ENCODE results near the gene UBXN11.

Gene UBXN11

DNA sequence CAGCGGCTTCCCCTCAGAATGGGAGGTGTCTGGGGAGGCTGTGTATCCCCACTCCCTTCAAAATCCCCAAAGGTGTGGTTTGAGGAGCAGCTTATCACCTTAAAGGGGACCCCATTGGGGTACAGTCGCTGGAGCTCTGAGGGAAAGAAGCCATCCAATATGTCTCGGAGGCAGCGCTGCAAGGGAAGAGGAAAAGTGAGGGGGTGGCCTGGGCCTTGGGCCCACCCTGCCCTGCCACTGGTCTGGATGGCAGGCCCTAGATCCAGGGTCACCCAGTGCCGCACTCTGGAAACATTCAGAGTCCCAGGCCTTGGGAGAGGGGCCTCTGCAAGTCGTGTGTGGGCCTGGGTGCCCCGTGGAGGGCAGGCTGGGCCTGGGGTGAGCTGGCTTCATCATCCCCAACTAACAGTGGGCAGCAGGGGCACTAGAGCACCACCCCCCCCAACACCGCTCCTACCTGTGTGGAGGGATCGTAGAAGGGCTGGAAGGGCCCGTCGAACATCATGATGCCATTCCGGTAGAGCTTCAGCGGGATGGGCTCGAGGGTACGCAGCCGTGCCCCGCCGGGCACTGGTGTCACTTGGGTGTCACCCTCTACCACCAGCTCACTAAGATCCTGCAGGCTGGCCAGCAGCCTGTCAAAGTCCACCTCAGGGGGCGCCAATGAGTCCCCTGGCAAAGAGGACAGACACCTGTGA, 20.9 kb downstream of the UBXN11 start:
- peak; percentile 40 for DNase-seq

DNA sequence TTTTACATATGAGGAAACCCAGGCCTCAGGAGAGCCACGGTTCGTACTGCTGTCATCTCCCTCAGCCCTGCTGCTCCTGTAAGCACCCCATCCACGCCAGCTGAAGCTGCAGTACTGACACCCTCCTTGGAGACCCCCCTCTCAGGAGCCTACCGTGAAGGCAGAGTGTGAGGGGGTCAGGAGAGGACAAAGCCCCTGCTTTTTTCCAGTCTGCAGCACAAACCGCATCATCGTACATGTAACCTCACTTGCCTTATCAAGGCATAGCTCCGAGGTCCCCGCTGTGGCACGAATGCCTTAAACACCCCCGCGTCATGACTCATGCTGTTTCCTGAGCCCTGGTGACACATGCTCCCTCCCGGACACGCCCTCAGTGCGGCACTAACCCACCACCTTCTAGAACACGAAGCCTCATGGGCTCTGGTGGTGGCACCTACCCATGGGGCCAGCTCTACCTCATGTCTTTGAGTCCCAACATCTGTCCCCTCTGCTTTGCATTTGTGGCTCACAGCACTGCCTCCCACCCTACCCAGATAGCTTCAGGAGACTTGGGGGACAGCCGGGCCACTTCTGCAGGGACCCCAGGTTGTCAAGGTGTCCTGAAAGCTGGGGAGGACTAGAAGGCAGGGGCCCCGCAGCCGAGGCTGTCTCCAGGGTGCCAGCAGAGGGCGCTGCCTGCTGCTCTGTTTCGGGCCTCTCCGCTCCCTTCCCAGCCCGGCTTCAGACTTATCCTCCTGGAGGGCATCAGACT, 21.7 kb downstream of the UBXN11 start:
- peak; percentile 92 for DNase-seq

DNA sequence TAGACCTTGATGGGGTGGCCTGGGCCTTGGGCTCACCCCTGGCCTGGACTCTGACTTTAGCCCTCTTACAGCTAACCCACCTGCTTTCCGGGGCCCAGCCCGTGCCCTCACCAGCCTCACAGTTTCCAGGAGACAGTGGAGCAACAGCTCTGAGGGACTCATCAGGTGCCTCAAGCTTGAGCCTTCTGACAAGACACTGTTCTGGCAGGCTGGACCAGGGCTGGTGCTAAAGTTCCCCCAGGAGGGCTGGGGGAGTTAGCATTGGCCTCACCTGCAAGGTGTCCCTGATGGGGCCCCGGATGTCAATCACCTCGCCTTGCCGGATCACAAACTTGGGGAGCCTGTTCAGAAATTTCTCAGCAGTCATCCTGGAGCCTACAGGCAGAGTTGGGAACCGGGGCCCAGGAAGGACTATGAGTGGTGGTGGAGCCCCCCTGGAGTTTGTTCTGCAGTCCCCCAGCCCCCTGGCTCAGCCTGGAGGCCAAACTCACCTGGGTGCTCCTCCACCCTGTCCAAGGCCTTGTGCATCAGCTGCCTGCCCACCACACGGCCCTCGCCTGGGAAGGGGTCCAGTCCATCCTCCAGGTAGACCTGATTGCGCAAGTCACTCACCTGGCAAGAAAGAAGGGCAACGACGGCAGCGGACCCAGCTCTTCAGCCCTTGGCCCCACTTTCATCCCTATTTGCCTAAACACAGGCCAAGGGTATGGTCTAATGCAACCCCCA, 22.4 kb downstream of the UBXN11 start:
- no peak for DNase-seq

DNA sequence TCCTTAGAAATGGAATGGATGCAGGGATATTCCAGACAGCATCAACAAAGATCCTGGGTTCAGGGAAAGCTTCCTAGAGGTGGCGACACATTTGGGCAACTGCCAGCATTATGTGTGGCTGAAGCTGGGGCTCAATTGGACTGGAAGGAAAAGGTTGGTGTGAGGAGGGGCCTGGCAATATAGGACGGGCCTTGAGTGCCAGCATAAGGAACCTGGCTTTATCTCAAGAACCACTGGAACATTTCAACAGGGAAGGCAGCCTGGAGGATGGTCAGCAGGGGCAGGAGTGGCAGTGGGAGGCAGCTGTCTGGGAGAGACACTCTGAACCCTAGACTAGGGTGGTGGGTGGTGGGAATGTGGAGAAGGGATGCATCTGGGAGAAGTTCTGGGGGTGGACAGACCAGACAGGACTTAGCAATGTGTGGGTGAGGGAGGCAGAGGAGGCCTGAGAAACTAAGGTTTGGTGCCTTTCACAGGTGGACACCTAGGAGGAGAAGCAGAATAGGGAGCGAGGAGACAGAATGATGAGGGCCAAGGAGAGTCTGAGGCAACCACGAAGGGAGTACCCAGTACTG, 23.1 kb downstream of the UBXN11 start:
- no peak for DNase-seq

DNA sequence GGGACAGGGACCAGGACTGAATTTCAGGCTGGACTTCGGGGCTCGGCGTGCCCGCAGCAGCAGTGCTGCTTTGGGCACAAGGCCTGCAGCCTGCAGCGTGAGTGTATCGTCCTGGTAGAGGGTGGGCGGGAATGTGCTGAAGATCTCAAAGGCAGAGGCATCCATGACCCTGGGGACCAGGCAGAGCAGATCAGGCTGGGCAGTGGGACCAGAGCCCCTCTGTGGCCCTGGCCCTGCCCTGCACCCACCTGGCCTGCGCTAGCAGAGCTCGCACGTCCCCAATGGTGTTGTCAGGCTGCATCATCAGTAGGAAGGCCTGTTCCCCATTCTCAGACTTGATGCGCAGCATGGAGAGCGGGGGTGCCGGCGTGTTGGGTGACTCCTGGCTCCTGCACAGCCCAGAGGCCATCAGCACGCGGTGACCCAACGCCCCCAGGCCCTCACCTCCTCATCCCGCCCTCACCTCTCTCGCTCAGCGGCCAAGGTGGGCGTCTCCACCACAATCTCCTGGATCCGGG, 24.0 kb downstream of the UBXN11 start:
- DNase-seq = no peak

DNA sequence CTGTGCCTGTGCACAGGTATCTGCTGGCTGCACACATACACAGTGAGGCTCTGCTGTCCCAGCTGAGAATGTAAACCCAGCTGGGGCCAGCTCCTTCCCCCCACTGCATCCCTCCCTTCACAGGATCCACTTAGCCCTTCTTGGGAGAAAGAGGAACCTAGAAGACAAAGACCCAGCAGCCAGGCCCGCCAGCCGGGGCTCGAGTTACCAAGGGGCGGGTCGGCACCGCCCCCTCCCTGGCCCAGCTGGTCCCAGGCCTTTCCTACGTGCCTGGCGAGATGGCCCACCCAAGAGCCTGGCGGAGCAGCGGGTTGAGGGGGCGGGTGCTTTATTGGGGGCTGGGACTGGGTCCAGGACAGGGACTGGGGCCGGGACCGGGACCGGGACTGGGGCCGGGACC, 24.5 kb downstream of the UBXN11 start:
- no peak for DNase-seq

DNA sequence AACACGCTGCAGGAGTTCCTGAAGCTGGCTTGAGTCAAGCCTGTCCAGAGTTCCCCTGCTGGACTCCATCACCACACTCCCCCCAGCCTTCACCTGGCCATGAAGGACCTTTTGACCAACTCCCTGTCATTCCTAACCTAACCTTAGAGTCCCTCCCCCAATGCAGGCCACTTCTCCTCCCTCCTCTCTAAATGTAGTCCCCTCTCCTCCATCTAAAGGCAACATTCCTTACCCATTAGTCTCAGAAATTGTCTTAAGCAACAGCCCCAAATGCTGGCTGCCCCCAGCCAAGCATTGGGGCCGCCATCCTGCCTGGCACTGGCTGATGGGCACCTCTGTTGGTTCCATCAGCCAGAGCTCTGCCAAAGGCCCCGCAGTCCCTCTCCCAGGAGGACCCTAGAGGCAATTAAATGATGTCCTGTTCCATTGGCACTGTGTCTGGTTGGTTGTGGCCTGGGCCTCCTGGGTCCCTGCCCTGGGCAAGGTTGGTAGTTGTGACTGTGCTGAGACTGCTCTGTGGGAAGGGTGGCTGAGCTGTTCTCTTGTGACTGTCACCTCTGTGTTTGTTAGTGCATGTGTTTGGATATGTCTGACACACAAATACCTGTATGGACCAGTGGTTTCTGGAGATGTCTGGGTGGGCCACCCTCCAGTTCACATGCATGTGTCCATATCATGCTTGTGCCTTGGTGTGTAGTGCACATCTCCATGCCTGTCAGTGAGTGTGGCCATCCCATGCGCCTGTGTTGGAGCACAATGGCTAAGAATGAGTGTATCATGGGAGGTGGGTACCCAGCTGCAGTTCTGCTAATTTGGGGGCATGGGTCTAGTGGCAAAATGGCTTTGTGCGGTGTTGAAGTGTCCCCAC, 25.1 kb downstream of the UBXN11 start:
- no peak for DNase-seq

DNA sequence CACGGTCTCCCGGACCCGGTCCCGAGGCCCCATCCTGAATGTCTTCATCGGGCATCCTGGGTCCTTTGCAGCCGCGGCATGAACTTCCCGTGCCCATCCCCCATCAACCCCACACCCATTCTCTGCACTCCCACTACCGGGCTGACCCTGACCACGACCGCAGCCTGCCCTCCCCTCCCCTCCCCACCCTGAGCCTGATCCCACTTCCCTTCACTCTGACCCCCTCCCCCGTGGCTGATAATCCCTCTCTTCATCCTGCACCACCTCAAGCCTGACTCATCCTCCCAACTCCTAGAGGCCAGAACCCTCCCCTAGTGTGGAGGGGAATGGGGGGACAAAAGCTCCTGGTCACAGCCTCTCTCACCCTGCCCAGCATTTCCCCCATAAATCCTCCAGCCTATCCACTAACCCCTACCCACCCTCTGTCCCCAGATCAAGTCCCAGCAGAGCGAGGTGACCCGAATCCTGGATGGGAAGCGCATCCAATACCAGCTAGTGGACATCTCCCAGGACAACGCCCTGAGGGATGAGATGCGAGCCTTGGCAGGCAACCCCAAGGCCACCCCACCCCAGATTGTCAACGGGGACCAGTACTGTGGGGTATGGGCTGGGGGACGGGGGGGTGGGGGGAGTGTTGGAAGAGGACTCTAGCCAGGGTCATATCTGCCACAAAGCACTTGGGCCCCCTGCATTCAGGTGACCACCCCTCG, 25.9 kb downstream of the UBXN11 start:
- peak; percentile 30 for DNase-seq

DNA sequence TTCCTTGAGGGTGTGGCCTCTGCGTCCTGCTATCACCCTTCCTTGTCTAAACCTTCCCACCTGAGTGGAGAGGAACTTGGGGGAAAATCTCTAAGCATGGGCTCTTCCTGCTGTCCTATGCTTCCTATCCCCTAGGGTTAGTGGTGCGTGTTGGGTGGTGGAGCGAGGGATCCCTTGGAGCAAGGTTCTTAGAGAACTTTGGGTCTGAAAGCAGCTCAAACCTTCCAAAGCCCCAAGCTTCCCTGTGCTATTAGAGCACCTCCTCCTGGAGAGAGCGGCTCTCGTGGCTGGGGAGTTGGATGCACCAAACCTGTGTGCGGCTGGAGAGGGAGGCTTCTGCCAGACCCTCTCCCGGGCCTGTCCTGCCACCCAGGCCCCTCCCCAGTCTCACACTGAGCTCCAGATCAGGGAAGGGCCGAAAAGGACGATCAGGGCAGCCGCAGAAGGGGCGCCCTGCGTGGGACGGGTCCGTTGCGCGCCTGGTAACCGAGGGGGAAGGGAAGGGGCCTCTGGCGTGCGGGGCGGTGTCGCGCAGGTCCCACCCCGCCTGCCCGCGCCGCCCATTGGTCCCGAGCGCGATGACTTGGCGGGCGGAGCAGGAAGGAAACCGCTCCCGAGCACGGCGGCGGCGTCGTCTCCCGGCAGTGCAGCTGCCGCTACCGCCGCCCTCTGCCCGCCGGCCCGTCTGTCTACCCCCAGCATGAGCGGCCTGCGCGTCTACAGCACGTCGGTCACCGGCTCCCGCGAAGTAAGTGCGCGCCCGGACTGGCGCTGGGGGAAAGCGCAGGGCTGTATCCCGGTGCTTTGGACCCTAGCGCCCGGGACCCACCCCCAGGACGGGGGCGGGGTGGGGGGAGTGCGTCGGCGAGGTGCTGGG, 26.7 kb downstream of the UBXN11 start, which contains the start of gene SH3BGRL3:
SH3BGRL3 (plus strand) TSS at position 631 of the 877 bp plus-strand sequence; CDS start at position 701, 70 bp downstream.
- peak; percentile 87 for DNase-seq

DNA sequence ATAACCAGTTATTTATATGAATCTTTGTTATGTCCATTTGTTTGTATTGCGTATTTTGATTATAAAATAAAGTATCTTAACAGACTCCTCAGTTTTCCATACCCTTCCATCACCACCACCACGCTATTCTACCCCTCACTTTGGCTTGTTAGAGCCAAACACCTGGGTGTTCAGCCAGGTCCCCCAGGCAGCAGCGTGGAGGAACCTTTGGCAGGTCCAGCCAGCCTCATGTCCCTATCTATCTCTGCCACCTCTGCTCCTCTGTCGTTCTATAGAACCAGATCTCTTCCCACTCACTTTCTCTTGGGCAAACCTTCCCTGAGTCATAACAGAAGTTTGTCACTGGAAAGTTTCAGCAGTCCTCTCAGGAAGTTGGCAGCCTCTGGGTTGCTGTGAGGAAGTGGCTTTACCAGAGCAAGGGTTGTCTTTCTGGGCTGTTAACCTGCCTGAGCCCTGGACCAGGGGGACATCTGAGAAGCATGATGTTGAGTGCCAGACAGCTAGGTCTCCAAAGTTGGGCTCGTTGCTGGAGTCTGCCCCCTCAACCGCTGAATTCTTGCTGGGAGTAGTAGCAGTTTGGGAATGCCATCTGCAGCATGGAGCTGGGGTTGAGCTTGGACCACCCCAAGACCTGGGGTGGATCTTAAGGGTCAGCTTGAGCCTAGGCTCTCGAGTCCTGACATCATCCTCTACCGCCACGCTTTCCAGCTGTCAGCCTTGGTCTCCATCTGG, 27.5 kb downstream of the UBXN11 start:
- peak; percentile 39 for DNase-seq

DNA sequence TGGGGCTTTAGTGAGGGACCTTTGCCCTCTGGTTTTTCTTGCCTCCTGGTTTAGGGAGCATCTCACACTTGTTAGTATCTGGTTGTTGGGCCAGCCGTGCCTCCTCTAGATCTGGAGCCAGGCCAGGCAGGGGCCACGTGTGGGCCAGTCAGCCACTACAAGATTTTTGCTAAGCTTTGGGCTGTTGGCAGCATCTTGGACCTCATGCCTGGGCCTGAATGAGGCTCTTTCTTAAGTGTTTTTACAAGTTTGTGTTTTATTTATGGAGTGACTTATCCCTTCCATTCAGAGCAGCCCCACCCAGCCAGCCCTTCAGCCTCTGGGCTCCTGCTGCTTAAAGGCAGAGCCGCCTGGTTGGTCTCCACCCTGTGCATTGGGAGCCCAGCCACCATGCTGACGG, 28.1 kb downstream of the UBXN11 start:
- no peak for DNase-seq

DNA sequence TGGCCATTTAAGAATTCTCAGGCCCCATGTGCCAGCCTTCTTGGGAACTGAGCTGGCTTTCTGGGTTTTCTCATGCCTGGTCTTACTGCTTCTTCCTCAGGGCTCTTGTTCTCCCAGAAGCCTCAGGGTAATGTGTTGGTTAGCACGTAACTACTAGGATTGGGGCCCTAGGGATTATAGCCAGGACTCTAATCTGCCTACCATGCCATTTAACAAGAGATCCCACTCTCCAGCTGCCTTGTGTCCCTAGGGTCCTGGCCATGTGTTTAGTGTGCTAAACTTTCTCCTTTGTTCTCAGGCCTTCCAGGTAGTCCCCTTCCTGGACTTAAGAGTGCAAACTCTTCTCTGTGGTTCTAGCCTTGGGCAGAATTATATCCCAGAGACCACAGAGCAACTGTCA, 28.7 kb downstream of the UBXN11 start:
- DNase-seq = no peak

DNA sequence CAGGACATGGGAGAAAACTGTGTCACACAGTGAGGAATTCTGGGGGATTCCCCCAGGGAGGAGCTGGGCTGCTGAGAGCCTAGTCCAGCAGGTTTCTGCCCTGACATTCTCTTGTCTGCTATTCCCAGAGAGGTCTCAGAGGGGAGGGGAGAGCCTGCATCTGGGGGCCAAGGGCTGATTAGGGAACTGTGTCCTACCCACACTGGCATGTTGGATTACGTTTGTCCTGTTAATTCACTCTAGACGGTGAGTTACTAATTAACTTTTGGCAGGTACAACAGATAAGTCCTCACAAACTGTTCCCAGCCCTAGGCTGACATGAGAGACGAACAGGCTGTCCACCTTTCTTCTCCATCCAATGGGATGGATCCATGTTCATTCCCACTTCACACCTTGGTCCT, 29.2 kb downstream of the UBXN11 start:
- no peak for DNase-seq

DNA sequence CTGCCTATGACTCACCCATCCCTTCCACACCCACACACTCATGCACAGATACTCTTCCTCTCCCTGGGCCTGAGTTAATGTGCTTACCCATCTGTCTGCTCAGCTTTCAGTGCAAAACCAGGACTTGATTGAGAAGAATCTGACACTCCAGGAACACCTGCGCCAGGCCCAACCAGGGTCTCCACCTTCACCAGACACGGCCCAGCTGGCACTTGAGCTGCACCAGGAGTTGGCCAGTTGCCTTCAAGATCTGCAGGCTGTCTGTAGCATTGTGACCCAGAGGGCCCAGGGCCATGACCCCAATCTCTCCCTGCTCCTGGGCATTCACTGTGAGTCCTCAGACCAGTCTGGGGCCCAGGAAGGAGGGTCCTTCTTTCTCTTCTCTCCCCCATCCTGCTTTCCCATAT, 30.0 kb downstream of the UBXN11 start:
- DNase-seq = no peak

DNA sequence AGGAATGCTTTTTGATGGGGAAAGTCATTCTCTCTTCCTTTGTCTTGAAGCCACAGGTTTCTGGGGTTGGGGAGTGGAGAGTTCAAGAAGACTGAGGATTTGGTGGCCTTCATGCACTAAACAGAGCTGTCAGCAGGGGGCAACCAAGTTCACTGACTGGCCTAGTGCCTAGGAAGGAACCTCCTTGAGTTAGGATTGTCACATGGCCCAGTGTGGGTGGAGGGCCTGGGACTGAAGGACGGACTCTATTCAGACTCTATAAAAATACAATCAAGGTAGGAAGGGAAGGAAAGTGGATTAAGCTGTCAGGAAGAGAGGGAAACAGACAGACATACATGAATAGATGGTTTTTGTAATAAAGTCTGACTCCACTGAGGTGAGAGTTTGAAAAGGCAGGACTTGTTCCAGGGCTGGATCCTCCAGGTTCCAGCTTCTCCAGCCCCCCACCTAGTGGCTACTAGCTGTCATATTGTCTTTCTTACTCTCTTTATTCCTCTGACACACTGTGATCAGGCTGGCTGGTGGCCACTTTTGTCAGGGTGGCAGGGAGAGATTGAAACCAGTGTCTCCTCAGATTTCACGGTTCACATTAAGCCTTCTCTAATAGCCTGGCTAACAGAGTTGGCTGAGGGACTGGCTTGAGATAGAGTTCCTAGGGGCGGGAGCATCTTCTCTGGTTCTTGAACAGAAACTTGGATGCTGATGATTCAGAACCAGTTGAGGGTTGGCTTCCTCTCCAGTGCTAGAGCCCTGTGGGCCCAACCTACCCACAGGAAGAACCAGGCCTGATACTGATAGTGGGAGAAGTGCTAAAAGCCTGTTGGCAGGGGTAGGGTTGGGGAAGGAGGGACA, 30.6 kb downstream of the UBXN11 start:
- DNase-seq = peak; percentile 80

DNA sequence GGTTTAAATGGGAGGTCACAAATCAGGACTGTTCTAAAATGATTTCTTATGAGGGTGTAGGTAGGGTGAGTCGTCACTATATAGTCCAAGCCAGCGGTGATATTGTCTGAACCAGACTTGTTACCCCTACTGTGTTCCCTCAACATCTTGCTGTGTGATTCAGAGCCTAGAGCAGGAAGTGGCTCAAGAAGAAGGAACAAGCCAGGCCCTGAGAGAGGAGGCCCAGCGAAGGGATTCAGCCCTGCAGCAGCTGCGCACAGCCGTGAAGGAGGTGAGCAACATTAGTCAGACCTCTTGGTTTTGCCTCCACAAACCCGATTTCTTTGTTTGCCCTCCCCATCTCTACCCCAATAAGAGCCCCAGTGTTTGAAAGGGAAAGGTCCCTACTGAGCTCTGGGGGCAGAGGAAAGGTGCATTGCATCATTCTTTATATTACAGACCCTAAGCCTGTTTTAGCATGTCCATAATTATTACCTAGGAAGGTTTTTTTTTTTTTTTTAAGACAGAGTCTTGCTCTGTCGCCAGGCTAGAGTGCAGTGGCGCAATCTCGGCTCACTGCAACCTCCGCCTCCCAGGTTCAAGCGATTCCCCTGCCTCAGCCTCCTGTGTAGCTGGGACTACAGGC, 31.5 kb downstream of the UBXN11 start:
- no peak for DNase-seq

DNA sequence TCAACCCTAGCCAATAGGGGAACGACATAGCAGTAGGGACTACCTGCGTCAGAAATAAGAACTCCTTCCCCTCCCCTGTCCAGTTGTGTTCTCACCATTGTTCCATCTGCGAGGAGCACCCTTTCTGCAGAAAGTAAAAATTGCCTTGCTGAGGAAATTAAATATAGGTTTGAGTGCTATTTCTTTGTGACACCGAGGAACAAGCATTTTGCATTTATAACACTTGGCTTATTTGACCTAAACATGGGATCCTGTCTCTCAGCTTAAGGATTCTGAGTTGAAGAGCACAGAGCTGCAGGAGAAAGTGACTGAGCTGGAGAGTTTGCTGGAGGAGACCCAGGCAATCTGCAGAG, 37.3 kb downstream of the UBXN11 start:
- no peak for DNase-seq
